ENCODE measurements around the gene SLC22A8. TPM values are rescaled to one million over a fixed set of nuclear protein-coding genes. Genes with fewer than 3 reads are reported as not detected.

Gene SLC22A8
- total RNA-seq, 6 experiments from 2014 or later, result not detected

DNA sequence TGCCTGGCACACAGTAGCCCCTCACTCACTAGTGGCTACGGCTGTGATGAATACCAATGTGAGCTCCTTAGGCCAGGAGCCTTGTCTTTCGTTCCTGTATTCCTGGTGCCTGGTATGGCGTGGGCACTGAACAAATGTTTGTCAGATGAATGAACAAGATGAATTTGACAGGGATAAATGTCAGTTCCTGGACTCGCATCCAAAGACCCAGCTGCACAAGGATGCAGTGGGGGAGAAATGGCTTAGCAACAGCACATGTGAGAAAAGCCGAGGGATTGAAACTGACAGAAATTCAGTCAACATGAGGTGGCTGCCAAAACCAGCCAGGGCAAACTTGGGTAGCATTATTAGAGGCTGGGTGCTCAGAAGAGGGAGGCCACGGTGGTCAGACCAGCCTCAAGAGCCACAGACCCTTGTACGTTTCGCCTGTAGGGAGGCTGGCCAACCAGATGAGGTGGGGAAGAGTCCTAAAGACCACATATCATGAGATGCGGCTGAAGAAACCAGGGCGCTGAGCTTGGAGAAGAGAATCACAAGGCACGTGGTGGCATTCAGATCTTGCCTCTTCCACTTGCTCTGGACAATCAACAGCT is 7.7 kb upstream of the SLC22A8 start:
- Mint-ChIP-seq H3K27ac (no peak overlapping the region), H3K27me3 (ENCODE audit: insufficient read depth) (peaks cover 16% of the 10 kb centered on the region), H3K4me1 (ENCODE audit: low read depth) (peaks cover 10% of the 10 kb centered on the region), H3K36me3 (ENCODE audit: low read depth) (no peaks in the 10 kb centered on the region), H3K4me3 (peak overlapping the region; percentile 59; the same call in 1 of the 2 replicates), H3K9me3 (no peaks in the 10 kb centered on the region)
- no peak for DNase-seq
- TF ChIP-seq, protein P1, sequence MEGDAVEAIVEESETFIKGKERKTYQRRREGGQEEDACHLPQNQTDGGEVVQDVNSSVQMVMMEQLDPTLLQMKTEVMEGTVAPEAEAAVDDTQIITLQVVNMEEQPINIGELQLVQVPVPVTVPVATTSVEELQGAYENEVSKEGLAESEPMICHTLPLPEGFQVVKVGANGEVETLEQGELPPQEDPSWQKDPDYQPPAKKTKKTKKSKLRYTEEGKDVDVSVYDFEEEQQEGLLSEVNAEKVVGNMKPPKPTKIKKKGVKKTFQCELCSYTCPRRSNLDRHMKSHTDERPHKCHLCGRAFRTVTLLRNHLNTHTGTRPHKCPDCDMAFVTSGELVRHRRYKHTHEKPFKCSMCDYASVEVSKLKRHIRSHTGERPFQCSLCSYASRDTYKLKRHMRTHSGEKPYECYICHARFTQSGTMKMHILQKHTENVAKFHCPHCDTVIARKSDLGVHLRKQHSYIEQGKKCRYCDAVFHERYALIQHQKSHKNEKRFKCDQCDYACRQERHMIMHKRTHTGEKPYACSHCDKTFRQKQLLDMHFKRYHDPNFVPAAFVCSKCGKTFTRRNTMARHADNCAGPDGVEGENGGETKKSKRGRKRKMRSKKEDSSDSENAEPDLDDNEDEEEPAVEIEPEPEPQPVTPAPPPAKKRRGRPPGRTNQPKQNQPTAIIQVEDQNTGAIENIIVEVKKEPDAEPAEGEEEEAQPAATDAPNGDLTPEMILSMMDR (IDR thresholded peaks at IDR 0.05), result no peak

DNA sequence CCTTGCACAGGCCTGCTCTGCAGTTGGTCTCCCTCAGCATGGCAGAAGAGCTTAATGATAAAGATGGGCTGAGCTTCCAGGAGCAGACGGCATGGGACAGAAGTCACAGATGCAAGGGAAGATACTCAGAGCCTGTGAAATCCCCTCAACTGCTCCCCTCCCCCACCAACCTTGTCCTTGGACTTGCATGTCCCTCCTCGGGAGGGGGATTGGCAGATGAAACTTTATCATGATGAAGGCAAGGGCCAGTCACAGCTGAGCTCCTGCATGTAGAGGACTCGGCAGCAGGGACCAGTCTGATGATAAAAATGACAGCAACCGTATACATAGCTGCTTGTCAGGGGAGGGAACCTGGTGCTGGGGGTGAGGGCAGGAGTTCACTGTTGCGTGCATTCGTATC is 6.8 kb upstream of the SLC22A8 start:
- no peak overlapping the region for H3K27ac Mint-ChIP-seq
- no peak overlapping the region for H3K4me3 Mint-ChIP-seq
- TF ChIP-seq, protein P1 (IDR thresholded peaks at IDR 0.05), result no peak
- no peak for DNase-seq
- H3K4me1 Mint-ChIP-seq (ENCODE audit: low read depth), result peaks cover 10% of the 10 kb centered on the region
- H3K9me3 Mint-ChIP-seq, result no peaks in the 10 kb centered on the region
- H3K36me3 Mint-ChIP-seq (ENCODE audit: low read depth), result no peaks in the 10 kb centered on the region
- H3K27me3 Mint-ChIP-seq (ENCODE audit: insufficient read depth), result peaks cover 16% of the 10 kb centered on the region

DNA sequence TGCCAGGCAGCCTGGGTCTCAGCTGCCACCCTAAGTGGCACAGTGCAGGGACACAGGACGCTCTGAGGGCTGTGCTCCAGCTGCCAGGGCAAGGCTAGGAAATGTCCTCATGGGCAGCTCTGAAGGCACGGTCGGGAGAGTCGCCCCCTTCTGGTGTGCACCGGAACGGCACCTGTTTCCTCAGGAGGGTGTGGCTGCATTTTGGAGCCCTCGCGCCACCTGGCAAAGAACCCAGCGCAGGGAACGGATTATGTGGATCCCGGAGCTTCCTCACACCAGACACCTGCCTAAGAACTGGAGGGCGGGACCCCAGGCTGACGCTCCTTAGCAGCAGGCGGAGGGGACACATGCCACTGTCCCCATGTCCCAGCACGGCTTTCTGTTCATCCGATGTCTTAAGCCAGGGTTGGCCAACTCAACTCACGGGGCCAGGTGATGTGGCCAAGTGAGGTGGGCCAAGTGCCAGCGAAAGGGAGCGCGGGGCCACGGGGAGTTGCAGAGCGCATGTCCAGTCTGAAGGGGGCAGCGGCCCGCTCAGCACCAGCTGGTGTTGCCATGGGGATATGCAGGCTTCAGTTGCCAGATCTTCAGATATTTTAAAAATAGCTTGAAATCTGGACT is 5.1 kb upstream of the SLC22A8 start:
- peaks cover 10% of the 10 kb centered on the region for H3K4me1 Mint-ChIP-seq (ENCODE audit: low read depth)
- no peak overlapping the region for H3K4me3 Mint-ChIP-seq
- H3K27me3 Mint-ChIP-seq (ENCODE audit: insufficient read depth), result peaks cover 19% of the 10 kb centered on the region
- H3K36me3 Mint-ChIP-seq (ENCODE audit: low read depth), result no peaks in the 10 kb centered on the region
- no peak overlapping the region for H3K27ac Mint-ChIP-seq
- DNase-seq, result no peak
- no peaks in the 10 kb centered on the region for H3K9me3 Mint-ChIP-seq
- TF ChIP-seq, protein P1 (IDR thresholded peaks at IDR 0.05), result peak; percentile 75

DNA sequence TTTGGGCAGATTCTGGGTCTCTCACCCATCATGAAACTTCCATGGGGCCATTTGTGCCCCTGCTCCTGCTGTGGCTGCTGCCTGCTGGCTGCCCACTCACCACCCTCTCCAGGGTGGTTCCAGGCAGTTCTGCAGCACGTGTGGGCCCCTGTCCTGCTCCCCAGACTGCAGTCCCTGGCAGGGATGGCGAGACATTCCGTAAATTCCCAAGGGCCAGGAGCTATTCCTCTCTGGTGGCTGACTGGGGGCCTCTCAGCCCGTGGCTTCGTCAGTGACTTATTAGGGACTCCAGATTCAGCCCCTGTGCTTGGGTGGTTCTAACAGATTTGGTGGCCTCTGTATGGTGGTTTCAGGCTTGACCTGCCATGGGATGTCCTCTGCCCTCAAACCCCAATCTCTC is 3.9 kb upstream of the SLC22A8 start:
- TF ChIP-seq, protein P1 (IDR thresholded peaks at IDR 0.05), result no peak
- Mint-ChIP-seq H3K4me3 (no peak overlapping the region), H3K9me3 (no peaks in the 10 kb centered on the region), H3K4me1 (ENCODE audit: low read depth) (peaks cover 10% of the 10 kb centered on the region), H3K36me3 (ENCODE audit: low read depth) (no peaks in the 10 kb centered on the region), H3K27ac (no peak overlapping the region), H3K27me3 (ENCODE audit: insufficient read depth) (peaks cover 24% of the 10 kb centered on the region)
- no peak for DNase-seq

DNA sequence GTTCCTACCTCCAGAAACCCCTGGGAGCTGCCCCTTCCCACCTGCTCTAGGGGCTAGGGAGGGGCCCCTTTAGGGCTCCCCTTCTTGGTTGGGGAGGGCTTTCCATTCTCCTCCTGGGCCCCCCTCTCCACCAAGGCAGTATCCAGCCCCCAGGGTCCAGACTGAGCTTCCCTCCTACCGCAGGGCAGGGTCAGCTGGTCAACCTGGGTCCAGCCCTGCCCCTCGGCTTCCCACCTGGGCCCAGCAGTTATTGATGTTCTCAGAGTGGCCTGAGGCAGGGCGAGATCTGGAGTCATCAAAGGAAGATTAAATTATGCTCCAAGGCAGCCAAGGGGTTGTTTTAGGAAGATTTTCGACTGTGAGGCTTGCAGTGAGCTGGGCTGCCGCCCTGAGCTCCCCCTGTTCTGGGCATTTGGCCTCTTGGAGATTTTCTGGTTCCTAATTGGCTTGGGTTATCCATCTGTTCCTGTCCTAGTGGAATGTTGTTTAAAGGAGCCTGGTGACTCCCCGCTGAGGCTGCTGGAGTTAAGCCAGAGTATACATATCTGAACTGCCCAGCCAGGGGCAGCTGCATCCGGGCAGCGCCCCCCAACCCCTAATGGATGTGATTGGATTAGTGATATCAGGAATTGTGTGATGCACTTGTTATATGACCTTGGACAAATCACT is 1.8 kb upstream of the SLC22A8 start:
- no peaks in the 10 kb centered on the region for H3K9me3 Mint-ChIP-seq
- H3K4me3 Mint-ChIP-seq, result no peak overlapping the region
- TF ChIP-seq, protein P1 (IDR thresholded peaks at IDR 0.05), result no peak
- H3K4me1 Mint-ChIP-seq (ENCODE audit: low read depth), result no peaks in the 10 kb centered on the region
- peaks cover 27% of the 10 kb centered on the region for H3K27me3 Mint-ChIP-seq (ENCODE audit: insufficient read depth)
- no peaks in the 10 kb centered on the region for H3K36me3 Mint-ChIP-seq (ENCODE audit: low read depth)
- no peak overlapping the region for H3K27ac Mint-ChIP-seq
- DNase-seq, result no peak

Measured in HFFc6 (cell line).